ENCODE results near the gene POP7. TPM values are rescaled to one million over a fixed set of nuclear protein-coding genes. Genes with fewer than 3 reads are reported as not detected.

POP7 gene
- total RNA-seq, 4 donors from 2014 or later, result 39.8 to 76.3 (median 63.0) TPM

DNA sequence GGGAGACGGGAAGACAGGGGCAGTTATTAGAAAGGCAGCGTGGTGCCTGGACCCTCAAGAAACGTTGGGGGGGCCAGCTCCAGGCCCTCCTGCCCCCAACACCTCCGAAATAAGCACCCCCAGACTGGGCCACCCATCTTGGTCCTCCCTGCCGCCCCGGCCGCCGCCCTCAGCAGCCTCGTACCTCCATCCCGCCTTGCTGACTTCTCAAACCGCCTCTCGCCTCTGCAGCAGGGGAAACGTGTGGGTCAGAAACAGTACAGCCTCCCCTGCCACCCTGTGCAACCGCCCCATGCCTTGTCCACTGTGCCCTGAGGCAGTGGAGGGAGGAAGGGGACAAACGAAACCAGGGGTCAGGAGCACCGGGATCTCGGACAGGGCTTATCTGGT, 19.1 kb upstream of the POP7 start:
- DNase-seq (no peak), ATAC-seq (no peak)
- Histone ChIP-seq H3K27ac (no peak overlapping the region), H3K27me3 (no peaks in the 10 kb centered on the region), H3K36me3 (peaks cover 0 to 68% of the 10 kb centered on the region in 2 donors), H3K4me3 (no peak overlapping the region), H3K4me1 (peaks cover 27 to 30% of the 10 kb centered on the region in 2 donors), H3K9me3 (no peaks in the 10 kb centered on the region)
- intact Hi-C loops (cut with DNase I; ENCODE audit: low total_unique reads), result no loop called here
- no peak for TF ChIP-seq POLR2A (IDR thresholded peaks at IDR 0.05)
- TF ChIP-seq, protein P1, sequence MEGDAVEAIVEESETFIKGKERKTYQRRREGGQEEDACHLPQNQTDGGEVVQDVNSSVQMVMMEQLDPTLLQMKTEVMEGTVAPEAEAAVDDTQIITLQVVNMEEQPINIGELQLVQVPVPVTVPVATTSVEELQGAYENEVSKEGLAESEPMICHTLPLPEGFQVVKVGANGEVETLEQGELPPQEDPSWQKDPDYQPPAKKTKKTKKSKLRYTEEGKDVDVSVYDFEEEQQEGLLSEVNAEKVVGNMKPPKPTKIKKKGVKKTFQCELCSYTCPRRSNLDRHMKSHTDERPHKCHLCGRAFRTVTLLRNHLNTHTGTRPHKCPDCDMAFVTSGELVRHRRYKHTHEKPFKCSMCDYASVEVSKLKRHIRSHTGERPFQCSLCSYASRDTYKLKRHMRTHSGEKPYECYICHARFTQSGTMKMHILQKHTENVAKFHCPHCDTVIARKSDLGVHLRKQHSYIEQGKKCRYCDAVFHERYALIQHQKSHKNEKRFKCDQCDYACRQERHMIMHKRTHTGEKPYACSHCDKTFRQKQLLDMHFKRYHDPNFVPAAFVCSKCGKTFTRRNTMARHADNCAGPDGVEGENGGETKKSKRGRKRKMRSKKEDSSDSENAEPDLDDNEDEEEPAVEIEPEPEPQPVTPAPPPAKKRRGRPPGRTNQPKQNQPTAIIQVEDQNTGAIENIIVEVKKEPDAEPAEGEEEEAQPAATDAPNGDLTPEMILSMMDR (IDR thresholded peaks at IDR 0.05 in 4 of 5, conservative IDR thresholded peaks at IDR 0.05 in 1 of 5), result no peak
- in situ Hi-C loops (cut with MboI; ENCODE audit: low sequenced_read_pairs in 4 of 4), result no loop called here

DNA sequence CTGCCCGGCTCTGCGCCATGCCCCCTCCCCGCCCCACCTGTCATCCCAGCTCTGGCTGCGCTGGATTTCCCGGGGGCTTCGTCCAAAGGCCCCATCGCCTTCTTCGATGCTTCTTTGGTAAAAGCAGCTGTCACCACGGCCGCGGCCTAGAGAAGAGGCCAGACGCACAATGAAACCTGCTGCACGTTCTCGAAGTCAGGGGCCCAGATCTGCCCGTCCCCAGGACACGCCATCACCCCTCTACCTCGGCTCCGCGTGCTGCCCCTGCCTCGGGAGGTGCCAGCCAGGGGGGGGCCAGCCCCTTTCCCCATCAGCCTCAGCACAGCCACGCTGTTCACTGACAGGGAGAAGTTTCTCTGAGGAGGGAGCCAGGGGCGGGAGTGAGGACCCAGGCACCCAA, 18.7 kb upstream of the POP7 start:
- intact Hi-C loops (cut with DNase I; ENCODE audit: low total_unique reads) (no loop called here), in situ Hi-C loops (cut with MboI; ENCODE audit: low sequenced_read_pairs in 4 of 4) (no loop called here)
- H3K9me3 ChIP-seq, result no peaks in the 10 kb centered on the region
- no peak overlapping the region for H3K4me3 ChIP-seq
- ATAC-seq (no peak), DNase-seq (no peak)
- peaks cover 0 to 64% of the 10 kb centered on the region in 2 donors for H3K36me3 ChIP-seq
- H3K4me1 ChIP-seq, result peaks cover 31 to 34% of the 10 kb centered on the region in 2 donors
- TF ChIP-seq POLR2A (IDR thresholded peaks at IDR 0.05), result no peak
- TF ChIP-seq, protein P1 (IDR thresholded peaks at IDR 0.05 in 4 of 5, conservative IDR thresholded peaks at IDR 0.05 in 1 of 5), result no peak
- H3K27ac ChIP-seq, result no peak overlapping the region
- H3K27me3 ChIP-seq, result no peaks in the 10 kb centered on the region

DNA sequence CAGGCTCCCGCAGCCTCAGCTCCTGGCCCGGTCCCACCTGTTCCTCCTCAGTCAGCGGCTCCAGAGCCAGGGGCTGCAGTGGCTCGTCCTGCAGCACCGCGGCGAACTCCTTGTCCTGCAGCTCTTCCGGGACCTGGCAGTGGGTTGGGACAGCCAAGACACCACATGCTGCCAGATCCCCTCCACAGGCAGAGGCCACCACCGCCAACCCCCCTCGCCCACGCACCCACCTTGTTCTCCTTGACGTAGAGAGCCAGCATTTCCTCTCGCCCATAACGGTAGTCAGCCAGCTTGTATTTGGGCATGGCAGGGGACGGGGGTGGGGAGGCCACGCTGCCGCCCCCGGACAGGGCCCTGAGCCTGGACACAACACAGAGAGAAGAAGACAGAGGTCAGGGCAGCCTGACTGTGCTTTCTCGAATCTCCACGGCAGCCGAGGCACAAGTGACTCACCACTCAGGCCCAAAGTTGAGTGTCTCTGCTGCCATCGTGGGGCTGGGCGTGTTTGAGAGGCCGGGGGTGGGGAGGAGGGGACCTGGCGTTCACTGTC, 18.1 kb upstream of the POP7 start:
- DNase-seq (no peak), ATAC-seq (no peak)
- Histone ChIP-seq H3K9me3 (no peaks in the 10 kb centered on the region), H3K36me3 (peaks cover 0 to 58% of the 10 kb centered on the region in 2 donors), H3K4me1 (peaks cover 37 to 40% of the 10 kb centered on the region in 2 donors), H3K27ac (no peak overlapping the region), H3K4me3 (no peak overlapping the region), H3K27me3 (no peaks in the 10 kb centered on the region)
- in situ Hi-C loops (cut with MboI; ENCODE audit: low sequenced_read_pairs in 4 of 4), result no loop called here
- TF ChIP-seq, protein P1 (IDR thresholded peaks at IDR 0.05 in 4 of 5, conservative IDR thresholded peaks at IDR 0.05 in 1 of 5), result no peak
- no peak for TF ChIP-seq POLR2A (IDR thresholded peaks at IDR 0.05)
- intact Hi-C loops (cut with DNase I; ENCODE audit: low total_unique reads), result no loop called here

DNA sequence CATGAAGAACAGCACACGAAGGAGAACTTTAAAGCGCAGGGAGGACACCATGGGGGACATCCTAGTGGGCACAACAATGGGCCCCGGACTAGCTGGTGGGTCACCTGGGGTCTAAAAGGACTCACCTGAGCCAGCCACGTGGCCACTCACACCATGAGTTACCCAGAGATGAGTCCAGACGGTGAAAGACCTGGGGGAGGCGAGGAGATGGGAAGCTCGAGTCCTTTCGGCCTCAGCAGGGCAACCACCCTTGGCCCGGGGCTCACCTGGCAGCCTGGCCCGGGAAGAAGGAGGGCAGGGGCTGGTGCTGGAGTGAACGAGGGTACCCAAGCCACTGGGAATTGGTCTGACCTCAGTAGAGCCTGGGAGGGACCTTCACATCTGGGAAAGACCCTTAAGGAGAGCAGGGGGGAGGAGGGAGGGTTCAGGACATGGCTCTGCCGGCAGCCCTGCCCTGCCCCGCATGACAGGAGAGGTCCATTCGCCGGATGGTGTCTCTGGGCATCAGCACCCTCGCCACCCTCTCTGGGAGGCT, 17.5 kb upstream of the POP7 start:
- TF ChIP-seq, protein P1 (IDR thresholded peaks at IDR 0.05 in 4 of 5, conservative IDR thresholded peaks at IDR 0.05 in 1 of 5), result no peak
- no peak for TF ChIP-seq POLR2A (IDR thresholded peaks at IDR 0.05)
- Histone ChIP-seq H3K4me1 (peaks cover 42% of the 10 kb centered on the region in 2 donors), H3K36me3 (peaks cover 0 to 52% of the 10 kb centered on the region in 2 donors), H3K27me3 (no peaks in the 10 kb centered on the region), H3K27ac (no peak overlapping the region), H3K9me3 (no peaks in the 10 kb centered on the region), H3K4me3 (no peak overlapping the region)
- ATAC-seq, result no peak
- peak in 1 of 2 donors; percentile 7 for DNase-seq
- intact Hi-C loops (cut with DNase I; ENCODE audit: low total_unique reads), result no loop called here
- in situ Hi-C loops (cut with MboI; ENCODE audit: low sequenced_read_pairs in 4 of 4), result no loop called here
